ENCODE measurements around the gene TNFRSF13B. TPM values are rescaled to one million over a fixed set of nuclear protein-coding genes. Genes with fewer than 3 reads are reported as not detected.

The TNFRSF13B gene
- total RNA-seq, 2 experiments from 2014 or later: 7.5 to 19.3 TPM

GRCh38 chr17:16977932-16978331, 6.0 kb upstream of the TNFRSF13B start:
- Histone ChIP-seq H3K4me2 (ENCODE audit: low read length) (peak overlapping the region; percentile 73), H3K79me2 (ENCODE audit: insufficient read depth, low read depth, low read length) (no peaks in the 10 kb centered on the region), H2AFZ (ENCODE audit: low read length) (peak overlapping the region; percentile 24; the same call in 1 of the 2 replicates), H3K9me3 (ENCODE audit: low read length) (no peaks in the 10 kb centered on the region), H4K20me1 (ENCODE audit: insufficient read depth, low read length) (no peaks in the 10 kb centered on the region), H3K4me1 (ENCODE audit: insufficient read depth, low read length, poor library complexity, severe bottlenecking) (peaks cover 91% of the 10 kb centered on the region), H3K4me3 (ENCODE audit: low read depth, low read length, poor library complexity, severe bottlenecking) (peak overlapping the region; percentile 11), H3K9me2 (ENCODE audit: insufficient read depth, low read length) (no peaks in the 10 kb centered on the region), H3K27ac (ENCODE audit: low read depth, low read length, poor library complexity, severe bottlenecking) (no peak overlapping the region), H3K36me3 (ENCODE audit: insufficient read depth, low read length) (no peaks in the 10 kb centered on the region)
- ChIA-PET CTCF (ENCODE audit: unreplicated experiment) (interaction anchor here (2.5 kb wide), 1 partner anchor 11 kb away, joined by 9 read pairs; no protein-coding TSS in a partner anchor), POLR2A (interaction anchor here (6.9 kb wide), 1 partner anchor 10 kb away, joined by 65 read pairs; no protein-coding TSS in a partner anchor)
- no peak for DNase-seq (ENCODE audit: low spot score)
- TF ChIP-seq EZH2phosphoT487 (IDR thresholded peaks at IDR 0.05; ENCODE audit: borderline replicate concordance, low read depth, low read length): no peak
- no peak for TF ChIP-seq CTCF (conservative IDR thresholded peaks at IDR 0.05; ENCODE audit: low read length)
- intact Hi-C loops (cut with micrococcal nuclease; ENCODE audit: unreplicated experiment): no loop called here
- no TSS peak for BruUV-seq (replicated peaks)

GRCh38 chr17:16976725-16977550, 5.0 kb upstream of the TNFRSF13B start:
- Histone ChIP-seq H3K36me3 (ENCODE audit: insufficient read depth, low read length) (no peaks in the 10 kb centered on the region), H3K79me2 (ENCODE audit: insufficient read depth, low read depth, low read length) (no peaks in the 10 kb centered on the region), H4K20me1 (ENCODE audit: insufficient read depth, low read length) (no peaks in the 10 kb centered on the region), H3K9me3 (ENCODE audit: low read length) (no peaks in the 10 kb centered on the region), H3K4me3 (ENCODE audit: low read depth, low read length, poor library complexity, severe bottlenecking) (peak overlapping the region; percentile 45), H3K27ac (ENCODE audit: low read depth, low read length, poor library complexity, severe bottlenecking) (peak overlapping the region; percentile 90), H3K4me1 (ENCODE audit: insufficient read depth, low read length, poor library complexity, severe bottlenecking) (peaks cover 99% of the 10 kb centered on the region), H3K4me2 (ENCODE audit: low read length) (peak overlapping the region; percentile 73), H2AFZ (ENCODE audit: low read length) (no peak overlapping the region; the same call in 1 of the 2 replicates), H3K9me2 (ENCODE audit: insufficient read depth, low read length) (no peaks in the 10 kb centered on the region)
- DNase-seq (ENCODE audit: low spot score): no peak
- ChIA-PET POLR2A (interaction anchor here (0.7 to 6.9 kb wide), 2 partner anchors 11 to 19 kb away, joined by 3 to 65 read pairs; no protein-coding TSS in a partner anchor), CTCF (ENCODE audit: unreplicated experiment) (interaction anchor here (2.5 kb wide), 1 partner anchor 12 kb away, joined by 9 read pairs; no protein-coding TSS in a partner anchor)
- TF ChIP-seq CTCF (conservative IDR thresholded peaks at IDR 0.05; ENCODE audit: low read length) (0 out of 2 replicates have a peak, but pooled peaks have one; percentile 23), EZH2phosphoT487 (IDR thresholded peaks at IDR 0.05; ENCODE audit: borderline replicate concordance, low read depth, low read length) (no peak)
- intact Hi-C loops (cut with micrococcal nuclease; ENCODE audit: unreplicated experiment): no loop called here
- no TSS peak for BruUV-seq (replicated peaks)

Measured in OCI-LY7 (cell line).